ENCODE measurements around the gene SLU7.

Gene SLU7

GRCh38 chr5:160418561-160419457 lies at the start of gene SLU7:
TSS of gene SLU7 (minus strand) at chr5:160419081. CDS start at chr5:160415294, 3,787 bp downstream.
- H3K4me3 ChIP-seq (ENCODE audit: low read length), result peak within 1 kb of the TSS; percentile 94
- TF ChIP-seq CTCF (IDR thresholded peaks at IDR 0.05; ENCODE audit: insufficient read depth, low read depth, low read length, missing control alignments), result no peak
- peak; percentile 96 for DNase-seq (ENCODE audit: low read depth)

- TF ChIP-seq CTCF (IDR thresholded peaks at IDR 0.05; ENCODE audit: insufficient read depth, low read depth, low read length, missing control alignments), result no peak
- no peak for DNase-seq (ENCODE audit: low read depth)
- H3K4me3 ChIP-seq (ENCODE audit: low read length), result no peak overlapping the region
Observed at GRCh38 chr5:160468363-160468975, 49.6 kb upstream of the SLU7 start.

- no peak overlapping the region for H3K4me3 ChIP-seq (ENCODE audit: low read length)
- DNase-seq (ENCODE audit: low read depth), result peak; percentile 81
- TF ChIP-seq CTCF (IDR thresholded peaks at IDR 0.05; ENCODE audit: insufficient read depth, low read depth, low read length, missing control alignments), result no peak
Observed at GRCh38 chr5:160467555-160468362, 48.9 kb upstream of the SLU7 start.

- H3K4me3 ChIP-seq (ENCODE audit: low read length), result no peak overlapping the region
- peak; percentile 16 for DNase-seq (ENCODE audit: low read depth)
- TF ChIP-seq CTCF (IDR thresholded peaks at IDR 0.05; ENCODE audit: insufficient read depth, low read depth, low read length, missing control alignments), result no peak
Observed at GRCh38 chr5:160466889-160467554, 48.1 kb upstream of the SLU7 start.

- no peak for TF ChIP-seq CTCF (IDR thresholded peaks at IDR 0.05; ENCODE audit: insufficient read depth, low read depth, low read length, missing control alignments)
- DNase-seq (ENCODE audit: low read depth), result no peak
Observed at GRCh38 chr5:160466116-160466515, 47.2 kb upstream of the SLU7 start.

GRCh38 chr5:160464466-160464797 lies 45.6 kb upstream of the SLU7 start:
- no peak for DNase-seq (ENCODE audit: low read depth)
- no peak overlapping the region for H3K4me3 ChIP-seq (ENCODE audit: low read length)
- no peak for TF ChIP-seq CTCF (IDR thresholded peaks at IDR 0.05; ENCODE audit: insufficient read depth, low read depth, low read length, missing control alignments)

More at GRCh38 chr5:160466116-160466515, 47.2 kb upstream of the SLU7 start:
- H3K4me3 ChIP-seq (ENCODE audit: low read length), result no peak overlapping the region

All from epithelial cell of esophagus (primary cell).